Activated CD8-positive, alpha-beta T cell treated with anti-CD3 and anti-CD28 coated beads, Interleukin-2, amount 10 ng/mL, durations not matched to agents 7 days and 5 days (primary cell): Measurements from ENCODE around the gene RCAN2. TPM values are rescaled to one million over a fixed set of nuclear protein-coding genes. Genes with fewer than 3 reads are reported as not detected.

Experiments
- ATAC-seq: fragments of 150-1000 bp; cut with Tn5 transposase; one replicate; pipeline ENCODE4 v1.10.0; 2021; ENCODE audit warnings: moderate library complexity
- CTCF ChIA-PET: fragments of 350-600 bp; sonication (Branson Sonifier 250); formaldehyde crosslinking; loops from one replicate; lab custom pipeline; 2021; ENCODE audit warnings: antibody characterized with exemption; lab: Charles Lee
- POLR2A ChIA-PET: fragments of 350-600 bp; sonication (Branson Sonifier 250); formaldehyde crosslinking; loops from one replicate; lab custom pipeline; 2021; ENCODE audit warnings: antibody characterized with exemption; lab: Charles Lee
- DNase-seq: peaks from one replicate; pipeline ENCODE4 v3.0.0-alpha.2; 2020
- H3K27ac Mint-ChIP-seq: one replicate; pipeline ENCODE4 v1.8.0; 2021; ENCODE audit warnings: mild to moderate bottlenecking, mixed read lengths
- H3K27me3 Mint-ChIP-seq: one replicate; pipeline ENCODE4 v1.8.0; 2021; ENCODE audit warnings: low read depth, mixed read lengths
- H3K36me3 Mint-ChIP-seq: one replicate; pipeline ENCODE4 v1.8.0; 2021; ENCODE audit warnings: low read depth, mixed read lengths
- H3K4me1 Mint-ChIP-seq: one replicate; pipeline ENCODE4 v1.8.0; 2021; ENCODE audit warnings: low read depth, mixed read lengths
- H3K4me3 Mint-ChIP-seq: one replicate; pipeline ENCODE4 v1.8.0; 2021; ENCODE audit warnings: mild to moderate bottlenecking, mixed read lengths
- H3K9me3 Mint-ChIP-seq: one replicate; pipeline ENCODE4 v1.8.0; 2022; ENCODE audit warnings: mixed read lengths; ENCODE audit not compliant: insufficient read depth
- total RNA-seq, 2 experiments: library from RNA; stranded (reverse); gene quantifications; one replicate each; pipeline ENCODE4 v1.2.3, GENCODE V29; 2021

Gene RCAN2
- total RNA-seq, 2 experiments from 2014 or later: not detected

DNA sequence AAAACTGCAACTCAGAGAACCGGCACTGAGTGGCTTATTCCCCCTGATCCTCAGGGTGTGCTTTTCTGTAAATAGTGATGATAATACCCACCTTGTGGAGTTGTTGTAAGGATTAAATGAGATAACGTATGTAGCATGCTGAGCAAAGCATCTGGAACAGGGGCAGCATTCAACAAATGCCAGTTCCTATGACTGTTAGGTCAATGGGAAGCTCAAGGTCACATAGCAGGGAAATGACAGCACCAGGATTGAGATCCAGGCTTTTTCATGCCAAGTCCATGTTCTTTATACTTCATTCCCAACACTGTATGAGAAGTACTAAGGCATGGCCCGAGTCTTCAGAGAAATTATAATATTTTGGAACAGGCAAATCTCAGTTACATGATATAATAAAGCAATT lies 5.1 kb downstream of the RCAN2 start:
- Mint-ChIP-seq H3K9me3 (no peaks in the 10 kb centered on the region), H3K27ac (no peak overlapping the region), H3K4me1 (no peaks in the 10 kb centered on the region), H3K27me3 (peaks cover 42% of the 10 kb centered on the region), H3K36me3 (no peaks in the 10 kb centered on the region), H3K4me3 (no peak overlapping the region)
- ChIA-PET POLR2A (no interaction called here), CTCF (interaction anchor here (1.2 to 1.6 kb wide), 2 partner anchors 32 to 90 kb away, joined by 3 read pairs; no protein-coding TSS in a partner anchor)
- no peak for DNase-seq
- ATAC-seq: no peak

DNA sequence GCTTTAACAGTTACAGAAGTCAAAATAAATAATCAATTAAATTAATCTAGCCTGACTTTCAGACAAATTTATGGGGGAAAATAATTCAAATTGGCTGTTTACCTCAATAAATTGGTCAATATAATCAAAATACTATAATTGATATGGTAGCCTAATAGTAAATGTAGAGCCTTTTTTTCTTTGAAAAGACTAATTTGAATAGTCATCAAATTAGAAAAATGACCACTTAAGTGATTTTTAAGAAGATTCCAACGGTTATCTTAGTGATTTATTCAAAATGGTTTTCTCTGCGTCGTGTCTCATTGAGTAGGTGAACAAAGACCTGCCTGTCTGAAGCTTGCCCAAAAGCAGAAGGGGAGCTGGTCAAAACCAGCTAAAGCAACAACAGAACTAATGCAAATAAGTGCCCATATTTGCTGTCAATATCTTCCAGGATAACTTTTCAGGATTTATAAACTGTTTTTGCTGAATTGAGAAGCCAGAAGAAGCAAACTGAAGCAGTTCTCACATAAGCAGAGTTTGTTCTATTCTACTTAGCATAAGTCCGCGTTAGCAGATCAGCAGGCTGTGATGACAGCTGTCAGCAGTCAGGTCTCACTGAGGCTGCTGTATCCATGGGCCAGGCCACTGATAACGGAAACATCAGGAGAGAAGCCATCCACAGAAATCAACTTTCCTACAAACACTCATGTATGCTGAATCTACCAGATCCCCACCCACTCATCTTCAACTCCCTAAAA lies 7.0 kb downstream of the RCAN2 start:
- no peaks in the 10 kb centered on the region for H3K9me3 Mint-ChIP-seq
- ChIA-PET POLR2A (no interaction called here), CTCF (interaction anchor here (0.8 kb wide), 1 partner anchor 170 kb away, joined by 3 read pairs; no protein-coding TSS in a partner anchor)
- DNase-seq (no peak), ATAC-seq (no peak)
- H3K4me3 Mint-ChIP-seq: no peak overlapping the region
- peaks cover 27% of the 10 kb centered on the region for H3K27me3 Mint-ChIP-seq
- no peaks in the 10 kb centered on the region for H3K4me1 Mint-ChIP-seq
- no peaks in the 10 kb centered on the region for H3K36me3 Mint-ChIP-seq
- no peak overlapping the region for H3K27ac Mint-ChIP-seq

DNA sequence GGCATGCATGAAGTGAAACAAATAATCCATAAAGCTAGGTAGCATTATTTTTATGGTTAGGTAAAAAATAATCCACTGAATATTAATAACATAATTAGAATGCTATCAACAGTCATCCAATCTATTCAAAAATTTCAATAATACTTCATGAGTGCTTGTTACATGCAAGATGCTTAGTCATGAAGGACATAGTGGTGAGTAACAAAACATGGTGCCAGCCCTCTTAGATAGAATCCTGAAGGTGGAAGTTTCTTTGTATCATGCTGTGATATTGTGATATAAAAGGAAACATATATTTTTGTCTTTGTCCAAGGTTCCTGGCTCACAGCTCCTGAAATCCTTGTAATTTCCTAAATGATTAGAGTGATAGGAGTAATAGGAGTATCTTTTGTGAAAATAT lies 14.9 kb downstream of the RCAN2 start:
- DNase-seq (no peak), ATAC-seq (no peak)
- no peaks in the 10 kb centered on the region for H3K36me3 Mint-ChIP-seq
- no peaks in the 10 kb centered on the region for H3K4me1 Mint-ChIP-seq
- H3K9me3 Mint-ChIP-seq: no peaks in the 10 kb centered on the region
- peaks cover 17% of the 10 kb centered on the region for H3K27me3 Mint-ChIP-seq
- no peak overlapping the region for H3K4me3 Mint-ChIP-seq
- H3K27ac Mint-ChIP-seq: no peak overlapping the region
- CTCF ChIA-PET: no interaction called here
- POLR2A ChIA-PET: no interaction called here

DNA sequence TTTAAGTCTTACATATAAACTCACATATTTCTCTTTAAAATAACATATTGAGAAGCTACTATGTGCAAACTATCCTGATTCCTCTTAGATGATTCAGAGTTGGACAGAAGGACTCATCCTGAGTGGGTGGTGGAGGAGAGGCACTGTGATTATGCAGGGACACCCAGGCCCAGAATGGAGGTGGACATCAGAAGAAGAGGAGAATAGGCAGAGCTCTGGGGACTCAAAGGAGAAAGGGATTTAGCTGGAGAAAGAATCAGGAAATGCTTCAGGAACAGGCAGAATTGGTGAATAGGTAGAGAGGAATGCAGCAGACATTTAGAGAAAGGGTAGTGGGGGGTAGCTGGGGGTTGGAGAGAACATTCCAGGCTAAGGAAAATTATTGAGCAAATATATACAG lies 17.4 kb downstream of the RCAN2 start:
- Mint-ChIP-seq H3K4me3 (no peak overlapping the region), H3K27ac (no peak overlapping the region), H3K9me3 (no peaks in the 10 kb centered on the region), H3K4me1 (no peaks in the 10 kb centered on the region), H3K27me3 (peaks cover 18% of the 10 kb centered on the region), H3K36me3 (no peaks in the 10 kb centered on the region)
- ChIA-PET POLR2A (no interaction called here), CTCF (no interaction called here)
- no peak for DNase-seq
- ATAC-seq: no peak

DNA sequence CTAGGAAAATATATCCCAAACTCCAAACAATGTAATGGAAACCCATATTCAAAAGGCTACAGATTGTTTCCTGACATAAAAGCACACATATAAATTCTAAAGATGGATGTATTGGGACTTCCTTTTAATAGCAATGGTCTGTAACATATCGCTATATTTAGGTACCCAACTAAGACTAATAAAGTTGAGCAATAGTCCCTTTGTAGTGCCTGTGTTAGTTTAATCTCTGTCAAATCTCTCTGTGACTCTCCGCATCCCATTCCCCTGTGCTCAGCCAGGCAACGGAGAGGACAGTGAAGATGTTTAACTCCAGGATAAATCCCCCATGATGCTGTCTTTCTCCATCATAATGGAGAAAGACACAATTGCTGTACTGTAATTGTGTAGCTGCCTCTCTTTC lies 19.0 kb downstream of the RCAN2 start:
- Mint-ChIP-seq H3K36me3 (no peaks in the 10 kb centered on the region), H3K9me3 (no peaks in the 10 kb centered on the region), H3K27me3 (peaks cover 17% of the 10 kb centered on the region), H3K4me1 (no peaks in the 10 kb centered on the region), H3K27ac (no peak overlapping the region), H3K4me3 (no peak overlapping the region)
- POLR2A ChIA-PET: no interaction called here
- DNase-seq: no peak
- CTCF ChIA-PET: no interaction called here
- ATAC-seq: no peak

DNA sequence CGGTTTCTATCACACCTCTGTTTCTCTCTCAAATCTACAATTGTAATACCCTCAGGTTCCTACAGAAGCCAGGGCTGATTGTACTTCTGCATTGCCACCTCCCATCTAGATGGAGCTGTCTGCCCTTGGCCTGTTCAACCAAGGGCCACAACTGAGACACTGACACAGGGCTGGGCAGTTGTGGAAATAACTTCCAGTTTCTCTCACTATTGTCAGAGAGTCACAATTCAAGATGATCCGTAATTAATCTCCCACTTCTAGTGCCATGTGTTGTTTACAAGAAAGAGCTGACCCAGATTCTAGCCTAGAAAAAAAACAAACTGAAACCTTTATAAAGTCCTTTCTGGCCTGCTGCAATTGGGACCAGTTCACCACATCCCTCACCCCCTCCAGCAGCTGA lies 22.2 kb downstream of the RCAN2 start:
- H3K9me3 Mint-ChIP-seq: no peaks in the 10 kb centered on the region
- no peak for ATAC-seq
- ChIA-PET POLR2A (no interaction called here), CTCF (no interaction called here)
- no peak overlapping the region for H3K27ac Mint-ChIP-seq
- H3K27me3 Mint-ChIP-seq: peaks cover 16% of the 10 kb centered on the region
- no peak for DNase-seq
- H3K4me3 Mint-ChIP-seq: no peak overlapping the region
- no peaks in the 10 kb centered on the region for H3K36me3 Mint-ChIP-seq
- H3K4me1 Mint-ChIP-seq: no peaks in the 10 kb centered on the region

DNA sequence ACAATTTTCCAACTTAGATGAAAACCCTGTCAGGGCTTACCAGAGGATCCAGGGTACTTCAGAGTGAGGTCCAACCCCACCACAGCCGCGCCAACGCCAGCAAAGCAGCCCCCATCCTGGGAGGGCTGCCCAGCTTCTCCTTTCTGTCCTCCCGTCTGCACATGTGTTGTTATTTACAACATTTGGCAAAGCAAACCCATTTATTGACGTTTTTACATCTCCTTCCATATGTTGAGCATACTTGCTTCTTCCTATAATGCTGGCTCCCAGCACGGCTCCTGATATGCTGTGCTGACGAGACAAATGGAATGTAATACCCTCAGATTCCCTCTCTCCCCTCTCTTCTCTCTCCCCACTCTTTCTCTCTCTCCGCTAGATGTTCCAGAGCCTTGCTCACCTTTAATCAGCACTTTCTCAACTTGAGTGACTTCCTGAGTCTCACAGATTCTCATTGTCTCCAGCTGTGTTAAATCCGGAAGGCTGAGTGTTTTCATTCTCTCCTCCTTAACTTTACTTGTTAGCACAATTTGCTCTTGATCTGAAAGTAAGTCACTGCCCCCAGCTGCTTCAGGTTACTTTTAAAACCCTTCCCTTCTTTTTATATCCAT lies 22.7 kb downstream of the RCAN2 start:
- DNase-seq (no peak), ATAC-seq (no peak)
- H3K36me3 Mint-ChIP-seq: no peaks in the 10 kb centered on the region
- H3K27me3 Mint-ChIP-seq: peaks cover 16% of the 10 kb centered on the region
- no peak overlapping the region for H3K4me3 Mint-ChIP-seq
- no peaks in the 10 kb centered on the region for H3K4me1 Mint-ChIP-seq
- ChIA-PET POLR2A (no interaction called here), CTCF (no interaction called here)
- no peak overlapping the region for H3K27ac Mint-ChIP-seq
- H3K9me3 Mint-ChIP-seq: no peaks in the 10 kb centered on the region

DNA sequence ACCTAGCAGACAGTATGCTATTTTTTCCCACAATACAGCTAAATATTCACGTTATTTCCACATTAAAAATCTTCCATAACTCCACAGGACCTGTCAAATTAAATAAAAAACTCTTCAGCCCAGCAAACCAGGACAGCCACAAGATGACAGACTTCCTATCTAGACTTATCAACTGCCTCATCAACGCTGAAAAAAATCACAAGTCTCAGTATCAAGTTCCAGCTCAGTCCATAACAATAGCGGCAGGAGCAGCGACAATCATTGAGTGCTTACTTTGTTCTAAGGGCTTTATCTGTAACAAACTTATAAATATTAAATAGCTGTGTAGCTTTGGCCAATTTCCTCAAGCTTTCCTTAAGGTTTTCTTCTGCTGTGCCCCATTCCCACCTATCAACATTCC lies 24.7 kb downstream of the RCAN2 start:
- H3K9me3 Mint-ChIP-seq: no peaks in the 10 kb centered on the region
- POLR2A ChIA-PET: no interaction called here
- peaks cover 9% of the 10 kb centered on the region for H3K27me3 Mint-ChIP-seq
- no peak overlapping the region for H3K27ac Mint-ChIP-seq
- no peaks in the 10 kb centered on the region for H3K4me1 Mint-ChIP-seq
- DNase-seq (no peak), ATAC-seq (no peak)
- no peaks in the 10 kb centered on the region for H3K36me3 Mint-ChIP-seq
- no peak overlapping the region for H3K4me3 Mint-ChIP-seq
- CTCF ChIA-PET: no interaction called here

DNA sequence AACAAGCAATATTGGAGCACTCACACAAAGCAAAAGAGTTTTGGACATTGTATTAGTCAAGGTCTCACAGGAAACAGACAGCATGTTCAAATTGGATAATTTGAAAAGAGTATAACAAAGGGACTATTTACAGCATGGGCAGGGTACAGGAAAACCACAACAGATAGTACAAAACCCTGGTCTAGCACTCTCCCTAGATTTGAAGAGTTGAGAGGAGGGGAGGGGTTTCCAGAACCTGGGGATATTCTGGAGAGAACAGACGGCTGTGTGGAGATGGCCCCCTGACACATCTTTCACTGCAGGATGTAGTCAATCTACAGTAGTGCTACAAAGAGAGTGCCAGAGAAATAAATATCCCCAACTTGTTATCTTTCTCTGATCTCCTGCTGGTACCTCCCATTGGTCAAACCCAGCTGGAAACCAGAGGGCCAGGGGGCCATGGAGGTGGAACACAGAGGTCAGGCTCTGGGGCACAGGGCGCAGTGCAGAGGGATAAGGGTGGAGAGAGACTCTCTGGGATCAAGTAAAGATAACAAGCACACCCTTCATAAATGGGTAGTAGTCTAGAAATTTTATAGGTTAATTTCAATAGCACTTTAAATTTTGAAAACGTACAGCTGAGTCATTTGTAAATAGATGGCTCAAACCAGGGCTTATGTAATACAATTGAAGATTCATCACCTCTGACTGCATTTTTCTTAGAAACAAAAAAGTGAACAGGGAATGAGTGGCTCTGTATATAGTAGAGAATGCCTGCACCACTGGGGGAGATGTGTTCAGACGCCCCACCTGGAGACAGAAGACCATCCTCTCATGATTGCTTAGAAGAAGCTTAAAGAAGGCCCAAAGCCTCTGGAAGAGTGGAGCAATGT lies 25.7 kb downstream of the RCAN2 start:
- H3K4me3 Mint-ChIP-seq: no peak overlapping the region
- POLR2A ChIA-PET: no interaction called here
- no peak for ATAC-seq
- DNase-seq: no peak
- no peaks in the 10 kb centered on the region for H3K9me3 Mint-ChIP-seq
- H3K36me3 Mint-ChIP-seq: no peaks in the 10 kb centered on the region
- CTCF ChIA-PET: no interaction called here
- H3K27me3 Mint-ChIP-seq: peaks cover 5% of the 10 kb centered on the region
- no peaks in the 10 kb centered on the region for H3K4me1 Mint-ChIP-seq
- H3K27ac Mint-ChIP-seq: no peak overlapping the region

DNA sequence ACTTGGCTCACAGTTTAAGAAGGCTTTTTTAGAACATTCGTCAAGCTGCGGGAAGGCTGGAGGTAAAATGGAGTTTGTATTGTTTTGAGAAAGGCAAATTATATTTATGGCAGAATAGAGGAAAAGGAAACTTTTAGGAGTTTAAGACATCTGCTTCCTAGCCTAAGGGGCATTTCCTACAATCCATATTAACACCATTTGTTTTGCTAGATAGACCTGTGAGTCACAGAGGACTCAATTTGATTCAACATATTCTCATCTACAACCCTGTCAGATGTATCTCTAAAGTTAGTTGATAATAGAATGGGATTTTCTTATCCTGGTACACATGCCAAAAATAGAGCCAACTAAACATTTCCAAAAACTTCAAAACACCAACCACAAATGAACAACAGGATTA lies 35.0 kb downstream of the RCAN2 start:
- Mint-ChIP-seq H3K4me3 (no peak overlapping the region), H3K4me1 (no peaks in the 10 kb centered on the region), H3K27ac (no peak overlapping the region), H3K36me3 (no peaks in the 10 kb centered on the region), H3K9me3 (no peaks in the 10 kb centered on the region), H3K27me3 (peaks cover 4% of the 10 kb centered on the region)
- ChIA-PET POLR2A (no interaction called here), CTCF (no interaction called here)
- ATAC-seq (no peak), DNase-seq (no peak)

DNA sequence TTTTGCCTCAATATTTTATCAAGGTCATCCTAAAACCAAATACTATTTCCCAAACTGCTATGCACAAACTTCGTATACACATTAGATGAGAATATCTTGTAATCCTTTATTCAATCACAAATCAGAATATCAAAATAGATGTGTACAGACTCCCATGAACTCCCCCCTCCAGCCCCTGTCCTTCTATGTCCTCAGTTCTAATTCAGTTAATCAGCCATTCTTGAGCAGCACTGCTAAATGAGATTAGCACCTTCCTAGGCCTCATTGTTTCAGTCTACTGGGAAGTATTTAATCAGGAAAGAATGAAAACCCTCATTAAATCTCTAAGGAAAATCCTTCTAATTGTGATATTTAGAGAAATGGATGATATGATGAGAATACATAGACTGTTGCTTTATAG lies 36.6 kb downstream of the RCAN2 start:
- H3K27me3 Mint-ChIP-seq: peaks cover 7% of the 10 kb centered on the region
- H3K9me3 Mint-ChIP-seq: no peaks in the 10 kb centered on the region
- H3K36me3 Mint-ChIP-seq: no peaks in the 10 kb centered on the region
- no peak overlapping the region for H3K4me3 Mint-ChIP-seq
- ATAC-seq (no peak), DNase-seq (no peak)
- no peak overlapping the region for H3K27ac Mint-ChIP-seq
- ChIA-PET POLR2A (no interaction called here), CTCF (no interaction called here)
- no peaks in the 10 kb centered on the region for H3K4me1 Mint-ChIP-seq

DNA sequence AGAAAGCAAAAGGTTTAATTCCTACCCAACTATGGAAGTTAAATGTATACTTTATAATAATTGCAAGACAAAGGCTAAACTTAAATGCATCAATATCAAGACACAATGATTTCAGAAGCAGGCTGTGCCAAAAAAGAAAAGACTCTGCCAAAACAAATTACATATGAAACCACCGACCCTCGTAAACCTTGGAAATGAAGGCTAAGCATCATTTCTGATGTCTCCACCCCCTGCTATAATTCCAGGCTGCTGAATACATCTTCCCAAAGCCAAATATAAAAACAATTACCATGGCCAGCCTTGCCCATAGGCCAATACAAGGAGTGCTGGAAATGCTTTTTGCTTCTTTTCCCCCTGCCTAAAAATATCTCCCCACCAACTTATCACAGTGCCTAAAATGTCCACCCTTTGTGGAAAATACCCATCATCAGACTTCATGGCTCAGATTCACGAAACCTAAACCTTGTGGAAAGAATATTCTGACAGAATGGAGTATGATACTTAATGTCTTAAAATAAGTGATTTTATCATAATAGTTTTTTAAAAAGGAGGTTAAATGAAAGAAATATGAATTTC lies 37.4 kb downstream of the RCAN2 start:
- ChIA-PET POLR2A (no interaction called here), CTCF (no interaction called here)
- Mint-ChIP-seq H3K36me3 (no peaks in the 10 kb centered on the region), H3K9me3 (no peaks in the 10 kb centered on the region), H3K4me3 (no peak overlapping the region), H3K27ac (no peak overlapping the region), H3K4me1 (no peaks in the 10 kb centered on the region), H3K27me3 (peaks cover 7% of the 10 kb centered on the region)
- no peak for DNase-seq
- ATAC-seq: no peak
